Stimulated activated naive B cell treated with anti-CD40 and anti-IgM and Interleukin-4, amounts not matched to agents 10 μg/mL and 1 μg/mL and 100 μg/mL, for 72 hours (primary cell): Measurements from ENCODE around the gene CCDC71.

Experiments used
- ATAC-seq, 2 donors: fragments of 150-1000 bp; cut with Tn5 transposase; replicated peaks; 2 replicates each; pipeline ENCODE4 v1.10.0; 2021; ENCODE audit warnings: moderate library complexity in 1 of 2
- DNase-seq: peaks from one replicate; pipeline ENCODE4 v3.0.0; 2021
- H3K27ac Mint-ChIP-seq: one replicate; pipeline ENCODE4 v1.8.0; 2022; ENCODE audit warnings: mild to moderate bottlenecking, mixed read lengths
- H3K27me3 Mint-ChIP-seq, 2 donors: one replicate each; pipeline ENCODE4 v1.8.0; 2022; ENCODE audit warnings: mixed read lengths in 2 of 2
- H3K36me3 Mint-ChIP-seq, 2 donors: one replicate each; pipeline ENCODE4 v1.8.0; 2022; ENCODE audit warnings: mixed read lengths in 2 of 2, mild to moderate bottlenecking in 1 of 2
- H3K4me1 Mint-ChIP-seq, 2 donors: one replicate each; pipeline ENCODE4 v1.8.0; 2022; ENCODE audit warnings: mixed read lengths in 2 of 2, mild to moderate bottlenecking in 1 of 2
- H3K4me3 Mint-ChIP-seq, 2 donors: one replicate each; pipeline ENCODE4 v1.8.0; 2022; ENCODE audit warnings: mild to moderate bottlenecking in 2 of 2, mixed read lengths in 2 of 2, moderate library complexity in 1 of 2
- H3K9me3 Mint-ChIP-seq, 2 donors: one replicate each; pipeline ENCODE4 v1.8.0; 2022; ENCODE audit warnings: mixed read lengths in 2 of 2, mild to moderate bottlenecking in 1 of 2

Gene CCDC71

GRCh38 chr3:49131576-49131975, 34.6 kb downstream of the CCDC71 start:
- Mint-ChIP-seq H3K9me3 (no peaks in the 10 kb centered on the region), H3K4me1 (peaks cover 6 to 13% of the 10 kb centered on the region in 2 donors), H3K27me3 (peaks cover 22 to 41% of the 10 kb centered on the region in 2 donors), H3K27ac (no peak overlapping the region), H3K4me3 (no peak overlapping the region), H3K36me3 (no peaks in the 10 kb centered on the region)
- ATAC-seq (no peak), DNase-seq (no peak)

- ATAC-seq = no peak
- Mint-ChIP-seq H3K36me3 (no peaks in the 10 kb centered on the region), H3K4me1 (peaks cover 6 to 13% of the 10 kb centered on the region in 2 donors), H3K27ac (no peak overlapping the region), H3K4me3 (no peak overlapping the region), H3K9me3 (no peaks in the 10 kb centered on the region), H3K27me3 (peaks cover 22 to 41% of the 10 kb centered on the region in 2 donors)
- no peak for DNase-seq
Measured at GRCh38 chr3:49131040-49131439, 35.1 kb downstream of the CCDC71 start.

GRCh38 chr3:49124991-49125670, 41.0 kb downstream of the CCDC71 start:
- Mint-ChIP-seq H3K27me3 (peaks cover 0 to 4% of the 10 kb centered on the region in 2 donors), H3K9me3 (no peaks in the 10 kb centered on the region), H3K4me1 (peaks cover 4 to 11% of the 10 kb centered on the region in 2 donors), H3K36me3 (no peaks in the 10 kb centered on the region), H3K4me3 (no peak overlapping the region), H3K27ac (no peak overlapping the region)
- DNase-seq = no peak
- ATAC-seq = no peak

GRCh38 chr3:49124203-49124602, 41.9 kb downstream of the CCDC71 start:
- no peak overlapping the region for H3K4me3 Mint-ChIP-seq
- H3K9me3 Mint-ChIP-seq = no peaks in the 10 kb centered on the region
- H3K27me3 Mint-ChIP-seq = no peaks in the 10 kb centered on the region
- ATAC-seq (no peak), DNase-seq (no peak)
- H3K4me1 Mint-ChIP-seq = peaks cover 8 to 18% of the 10 kb centered on the region in 2 donors
- peaks cover under 1 to 1% of the 10 kb centered on the region in 2 donors for H3K36me3 Mint-ChIP-seq
- H3K27ac Mint-ChIP-seq = no peak overlapping the region

- Mint-ChIP-seq H3K27me3 (no peaks in the 10 kb centered on the region), H3K27ac (no peak overlapping the region), H3K4me3 (no peak overlapping the region), H3K9me3 (no peaks in the 10 kb centered on the region), H3K36me3 (peaks cover 4 to 6% of the 10 kb centered on the region in 2 donors), H3K4me1 (peaks cover 10 to 23% of the 10 kb centered on the region in 2 donors)
- DNase-seq = no peak
- no peak for ATAC-seq
Measured at GRCh38 chr3:49123687-49124086, 42.4 kb downstream of the CCDC71 start.

- H3K27me3 Mint-ChIP-seq = no peaks in the 10 kb centered on the region
- DNase-seq (no peak), ATAC-seq (no peak)
- peaks cover 4 to 6% of the 10 kb centered on the region in 2 donors for H3K36me3 Mint-ChIP-seq
- no peak overlapping the region for H3K4me3 Mint-ChIP-seq
- H3K27ac Mint-ChIP-seq = no peak overlapping the region
- H3K9me3 Mint-ChIP-seq = no peaks in the 10 kb centered on the region
- peaks cover 10 to 23% of the 10 kb centered on the region in 2 donors for H3K4me1 Mint-ChIP-seq
Measured at GRCh38 chr3:49122886-49123545, 43.1 kb downstream of the CCDC71 start.

GRCh38 chr3:49122451-49122850, 43.7 kb downstream of the CCDC71 start:
- no peak for DNase-seq
- H3K4me1 Mint-ChIP-seq = peaks cover 10 to 23% of the 10 kb centered on the region in 2 donors
- H3K27me3 Mint-ChIP-seq = no peaks in the 10 kb centered on the region
- ATAC-seq = no peak
- no peak overlapping the region for H3K27ac Mint-ChIP-seq
- no peak overlapping the region for H3K4me3 Mint-ChIP-seq
- no peaks in the 10 kb centered on the region for H3K9me3 Mint-ChIP-seq
- peaks cover 8 to 10% of the 10 kb centered on the region in 2 donors for H3K36me3 Mint-ChIP-seq

- peak overlapping the region; percentile 39 to 88 for H3K4me3 Mint-ChIP-seq
- no peaks in the 10 kb centered on the region for H3K9me3 Mint-ChIP-seq
- H3K27ac Mint-ChIP-seq = peak overlapping the region; percentile 94
- DNase-seq (no peak), ATAC-seq (no peak)
- no peaks in the 10 kb centered on the region for H3K27me3 Mint-ChIP-seq
- H3K36me3 Mint-ChIP-seq = peaks cover 10% of the 10 kb centered on the region in 2 donors
- H3K4me1 Mint-ChIP-seq = peaks cover 10 to 23% of the 10 kb centered on the region in 2 donors
Measured at GRCh38 chr3:49122022-49122421, 44.1 kb downstream of the CCDC71 start.

- DNase-seq (no peak), ATAC-seq (no peak)
- no peaks in the 10 kb centered on the region for H3K27me3 Mint-ChIP-seq
- peaks cover 16% of the 10 kb centered on the region in 2 donors for H3K36me3 Mint-ChIP-seq
- H3K4me3 Mint-ChIP-seq = peak overlapping the region; percentile 86 to 88
- peaks cover 10 to 23% of the 10 kb centered on the region in 2 donors for H3K4me1 Mint-ChIP-seq
- no peaks in the 10 kb centered on the region for H3K9me3 Mint-ChIP-seq
- H3K27ac Mint-ChIP-seq = peak overlapping the region; percentile 94
Measured at GRCh38 chr3:49121132-49121736, 44.9 kb downstream of the CCDC71 start.

GRCh38 chr3:49120438-49121131, 45.5 kb downstream of the CCDC71 start, which contains the start of gene USP19:
TSS of gene USP19 (minus strand) at chr3:49120823. CDS start at chr3:49119145, 1,678 bp downstream.
- H3K4me3 Mint-ChIP-seq = peak within 1 kb of the TSS; percentile 86 to 88
- H3K27me3 Mint-ChIP-seq = no peaks in the 10 kb centered on the region
- DNase-seq = peak; percentile 93

GRCh38 chr3:49120096-49120437, 46.1 kb downstream of the CCDC71 start:
- Mint-ChIP-seq H3K27me3 (no peaks in the 10 kb centered on the region), H3K36me3 (peaks cover 28% of the 10 kb centered on the region in 2 donors), H3K4me3 (peak overlapping the region; percentile 86 to 88), H3K27ac (peak overlapping the region; percentile 94), H3K9me3 (no peaks in the 10 kb centered on the region), H3K4me1 (peaks cover 13 to 23% of the 10 kb centered on the region in 2 donors)
- DNase-seq (no peak), ATAC-seq (peak; percentile 45 to 50)

More at GRCh38 chr3:49120438-49121131, 45.5 kb downstream of the CCDC71 start, which contains the start of gene USP19:
- ATAC-seq = peak; percentile 95 to 96
- H3K36me3 Mint-ChIP-seq = peaks cover 23% of the 10 kb centered on the region in 2 donors
- H3K4me1 Mint-ChIP-seq = peaks cover 11 to 23% of the 10 kb centered on the region in 2 donors
- peak within 1 kb of the TSS; percentile 94 for H3K27ac Mint-ChIP-seq
- H3K9me3 Mint-ChIP-seq = no peaks in the 10 kb centered on the region

- peaks cover 29 to 31% of the 10 kb centered on the region in 2 donors for H3K36me3 Mint-ChIP-seq
- H3K9me3 Mint-ChIP-seq = no peaks in the 10 kb centered on the region
- ATAC-seq (no peak), DNase-seq (no peak)
- peak overlapping the region; percentile 86 to 88 for H3K4me3 Mint-ChIP-seq
- H3K4me1 Mint-ChIP-seq = peaks cover 13 to 23% of the 10 kb centered on the region in 2 donors
- no peaks in the 10 kb centered on the region for H3K27me3 Mint-ChIP-seq
- H3K27ac Mint-ChIP-seq = no peak overlapping the region
Measured at GRCh38 chr3:49119439-49119838, 46.7 kb downstream of the CCDC71 start.

- no peak overlapping the region for H3K27ac Mint-ChIP-seq
- no peaks in the 10 kb centered on the region for H3K27me3 Mint-ChIP-seq
- DNase-seq (no peak), ATAC-seq (no peak)
- no peaks in the 10 kb centered on the region for H3K9me3 Mint-ChIP-seq
- H3K4me3 Mint-ChIP-seq = peak overlapping the region in 1 of 2 donors; percentile 86
- peaks cover 13 to 23% of the 10 kb centered on the region in 2 donors for H3K4me1 Mint-ChIP-seq
- H3K36me3 Mint-ChIP-seq = peaks cover 29 to 31% of the 10 kb centered on the region in 2 donors
Measured at GRCh38 chr3:49119036-49119435, 47.1 kb downstream of the CCDC71 start.
